Activated CD8-positive, alpha-beta memory T cell treated with anti-CD3 and anti-CD28 coated beads, Interleukin-2, amount 50 U/mL, for 1 hour (primary cell): ENCODE measurements around the gene RRP7A.
A peak's percentile ranks its signal among the peaks of the same experiment; 100 is the strongest.
"Not testable (repeated sequence)": the region's sequence is repeated elsewhere in the genome, so short reads cannot be mapped to it uniquely, and the experiment has no call there.

ENCODE experiments used
- DNase-seq: peaks from one replicate; pipeline ENCODE4 v3.0.0-alpha.2; 2020; ENCODE audit errors: extremely low read depth

Gene RRP7A, protein sequence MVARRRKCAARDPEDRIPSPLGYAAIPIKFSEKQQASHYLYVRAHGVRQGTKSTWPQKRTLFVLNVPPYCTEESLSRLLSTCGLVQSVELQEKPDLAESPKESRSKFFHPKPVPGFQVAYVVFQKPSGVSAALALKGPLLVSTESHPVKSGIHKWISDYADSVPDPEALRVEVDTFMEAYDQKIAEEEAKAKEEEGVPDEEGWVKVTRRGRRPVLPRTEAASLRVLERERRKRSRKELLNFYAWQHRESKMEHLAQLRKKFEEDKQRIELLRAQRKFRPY

DNA sequence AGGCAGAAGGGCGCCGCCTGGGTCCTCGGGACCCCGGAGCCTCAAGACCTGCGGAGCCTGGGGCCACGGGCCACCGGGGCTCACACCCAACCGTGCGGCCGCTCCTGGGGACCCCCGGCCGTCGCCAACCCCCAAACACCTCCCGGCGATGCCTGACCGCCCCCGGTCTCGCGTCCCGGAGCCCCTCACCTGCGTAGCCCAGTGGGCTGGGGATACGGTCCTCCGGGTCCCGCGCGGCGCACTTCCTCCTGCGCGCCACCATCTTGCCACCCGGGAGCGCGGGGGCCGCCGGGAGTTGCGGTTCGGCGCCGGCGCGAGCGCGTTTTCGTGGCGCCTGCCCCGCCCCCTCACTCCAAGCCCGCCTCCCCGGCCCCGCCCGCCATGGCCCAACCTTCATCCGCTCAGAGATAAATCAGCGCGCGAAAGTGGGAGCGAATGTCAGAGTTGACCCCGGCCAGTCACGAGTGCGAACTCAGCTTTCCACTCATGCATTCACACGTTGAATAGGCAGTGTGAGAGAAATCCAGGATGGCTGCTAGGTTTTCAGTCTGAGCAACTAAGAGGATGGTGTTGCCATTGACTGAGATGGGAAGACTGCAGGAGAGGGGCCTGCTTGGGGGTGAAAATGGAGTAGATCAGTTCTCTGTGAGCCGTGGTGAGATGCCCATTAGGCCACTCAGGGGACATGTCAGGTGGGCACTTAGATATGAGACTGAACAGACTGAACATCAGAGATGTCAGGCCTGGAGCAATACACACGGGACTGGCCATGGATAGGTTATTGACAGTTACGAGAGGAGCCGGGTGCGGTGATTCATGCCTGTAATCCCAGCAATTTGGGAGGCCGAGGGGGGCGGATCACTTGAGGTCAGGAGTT, at the start of gene RRP7A:
Gene RRP7A (minus strand): TSS at position 272 of the 877 bp plus-strand sequence. CDS start 10 bp downstream, at position 262.
- no peak for DNase-seq

DNA sequence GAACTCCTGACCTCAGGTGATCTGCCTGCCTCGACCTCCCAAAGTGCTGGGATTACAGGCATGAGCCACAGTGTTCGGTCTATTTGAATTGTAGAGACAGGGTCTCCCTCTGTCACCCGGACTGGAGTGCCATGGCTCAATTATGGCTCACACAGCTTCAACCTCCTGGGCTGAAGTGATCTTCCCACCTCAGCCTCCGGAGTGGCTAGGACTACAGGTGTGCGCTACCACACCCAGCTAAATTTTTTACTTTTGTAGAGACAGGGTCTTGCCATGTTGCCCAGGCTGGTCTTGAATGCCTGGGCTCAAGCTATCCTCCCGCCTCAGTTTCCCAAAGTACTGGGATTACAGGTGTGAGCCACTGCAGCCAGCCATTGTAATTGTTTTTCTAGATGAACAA, 48.4 kb upstream of the RRP7A start:
- not testable (repeated sequence) for DNase-seq

DNA sequence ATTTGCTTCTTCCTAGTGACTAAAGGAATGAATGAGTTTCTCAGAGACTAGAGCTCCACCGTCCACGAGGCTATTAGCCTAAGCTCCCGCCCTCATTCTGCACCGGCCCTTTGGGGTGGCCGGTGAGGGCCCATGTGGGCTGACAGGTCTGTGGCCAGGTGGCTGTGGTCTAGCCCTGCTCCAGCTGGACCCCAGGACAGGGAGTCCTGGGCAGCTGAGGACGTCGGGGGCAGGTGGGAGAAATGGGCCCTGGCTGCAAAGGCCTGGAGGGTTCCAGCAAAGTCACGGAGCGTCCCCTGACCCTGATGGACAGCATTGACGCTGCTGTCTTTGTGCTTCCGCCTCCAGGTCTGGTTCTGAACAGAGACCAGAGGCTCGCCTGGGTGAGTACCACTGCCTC, 46.4 kb upstream of the RRP7A start:
- no peak for DNase-seq

DNA sequence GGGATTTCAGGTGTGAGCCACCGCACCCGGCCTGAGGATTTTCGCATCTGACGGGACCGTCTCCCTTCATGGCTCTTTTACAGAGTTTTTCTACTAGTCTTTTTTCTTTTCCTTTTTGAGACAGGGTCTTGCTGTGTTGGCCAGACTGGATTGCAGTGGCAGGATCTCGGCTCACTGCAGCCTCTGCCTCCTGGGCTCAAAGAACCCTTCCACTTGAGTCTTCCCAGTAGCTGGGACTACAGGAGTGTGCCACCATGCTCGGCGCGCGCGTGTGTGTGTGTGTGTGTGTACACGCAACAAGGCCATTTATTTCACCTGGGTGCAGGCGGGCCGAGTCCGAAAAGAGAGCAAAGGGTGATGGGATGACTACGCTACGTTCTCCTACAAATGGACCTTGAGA, 45.1 kb upstream of the RRP7A start:
- DNase-seq, result no peak

GRCh38 chr22:42563943-42564342, 44.3 kb upstream of the RRP7A start:
- not testable (repeated sequence) for DNase-seq

DNA sequence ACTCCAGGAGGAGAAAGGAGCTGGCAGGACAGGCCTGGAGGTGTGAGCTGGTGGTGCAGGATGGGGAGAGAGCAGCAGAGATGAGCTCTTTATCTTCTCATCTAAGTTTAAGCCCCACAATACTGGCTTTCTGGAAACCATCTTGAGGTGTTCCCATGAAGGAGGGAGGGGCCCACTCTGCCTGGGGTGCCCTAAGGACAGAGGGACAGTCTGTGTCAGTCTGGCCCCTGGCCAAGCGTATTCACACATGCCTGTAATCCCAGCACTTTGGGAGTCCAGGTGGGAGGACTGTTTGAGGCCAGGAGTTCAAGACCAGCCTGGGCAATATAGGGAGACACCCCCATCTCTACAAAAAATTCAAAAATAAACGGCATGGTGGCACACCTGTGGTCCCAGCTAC, 43.1 kb upstream of the RRP7A start:
- no peak for DNase-seq

GRCh38 chr22:42562279-42562678, 42.7 kb upstream of the RRP7A start:
- no peak for DNase-seq

DNA sequence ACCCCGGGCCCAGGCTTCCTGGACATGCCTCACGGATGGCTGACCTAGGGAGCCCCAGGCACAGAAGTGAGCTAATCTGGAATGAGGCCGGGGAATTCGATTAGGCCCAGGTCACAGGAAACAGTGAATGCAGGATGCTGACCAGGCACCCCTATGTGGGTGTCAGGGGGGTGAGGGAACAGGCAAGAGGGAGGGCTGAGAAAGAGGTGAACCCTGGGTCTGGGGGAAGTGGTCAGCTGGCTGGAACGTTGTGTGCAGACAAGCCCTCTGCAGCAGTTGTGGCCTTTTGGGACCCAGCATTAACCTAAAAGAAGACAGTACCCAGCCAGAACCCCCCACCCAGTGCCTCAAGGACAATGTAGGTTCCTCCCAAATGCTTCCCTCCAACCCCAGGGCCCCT, 42.3 kb upstream of the RRP7A start:
- DNase-seq, result no peak

- no peak for DNase-seq
Observed at GRCh38 chr22:42560781-42561180, 41.2 kb upstream of the RRP7A start.

DNA sequence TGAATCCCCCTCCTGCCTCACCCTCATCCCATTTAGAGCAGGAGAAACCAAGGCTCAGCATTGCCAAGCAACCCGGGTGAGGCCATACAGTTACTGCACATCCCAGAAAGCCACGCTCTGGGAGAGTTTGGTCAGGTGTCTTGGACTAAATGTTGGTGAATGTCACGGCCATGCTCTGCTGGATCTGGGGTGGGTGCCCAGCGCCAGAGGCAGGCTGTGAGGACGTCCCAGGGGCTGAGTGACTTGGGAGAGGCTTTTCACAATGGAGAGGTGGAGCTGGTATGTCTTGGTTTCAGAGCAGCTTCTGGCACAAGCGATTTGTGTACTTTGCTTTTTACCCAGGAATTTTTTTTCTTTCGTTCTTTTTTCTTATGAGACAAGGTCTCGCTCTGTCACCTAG, 40.8 kb upstream of the RRP7A start:
- no peak for DNase-seq

DNA sequence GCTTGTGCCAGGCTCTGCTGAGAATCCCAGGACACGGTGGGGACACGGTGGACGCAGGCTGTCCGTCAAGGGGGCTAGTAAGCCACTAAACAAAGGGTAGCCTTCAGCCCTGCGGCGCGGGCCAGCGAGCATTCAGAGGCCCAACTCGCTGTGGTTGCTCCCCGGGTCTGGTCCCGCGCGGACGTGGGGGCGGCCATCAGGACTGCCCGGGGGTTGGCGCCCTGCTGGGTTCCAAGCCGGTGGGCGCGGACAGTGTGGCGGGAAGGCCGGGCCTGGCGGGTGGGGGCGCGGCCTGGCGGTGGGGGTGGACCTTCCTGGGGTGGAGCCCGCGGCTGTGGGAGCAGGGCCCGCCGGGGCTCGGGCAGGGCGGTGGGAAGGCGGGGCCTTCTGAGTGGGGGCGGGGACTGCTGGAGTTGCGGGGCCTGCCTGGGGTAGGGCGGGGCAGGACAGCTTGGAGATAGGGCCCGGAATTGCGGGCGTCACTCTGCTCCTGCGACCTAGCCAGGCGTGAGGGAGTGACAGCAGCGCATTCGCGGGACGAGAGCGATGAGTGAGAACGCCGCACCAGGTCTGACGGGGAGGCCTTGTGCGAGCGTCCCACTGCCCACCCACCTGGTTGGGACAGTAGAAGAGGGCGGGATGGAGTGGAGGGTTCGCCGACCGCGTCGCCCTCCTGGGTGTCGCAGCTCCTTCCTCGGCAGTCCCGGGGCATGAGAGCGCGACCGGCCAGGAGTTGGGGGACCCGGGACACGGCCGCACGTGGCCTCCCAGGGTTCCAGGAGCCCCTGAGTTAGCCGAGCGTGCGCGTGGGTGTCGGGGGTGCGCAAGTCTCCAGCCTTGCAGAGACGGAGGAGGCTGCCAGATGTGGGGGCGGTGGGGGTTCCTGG, 34.1 kb upstream of the RRP7A start, which contains the start of gene SERHL2:
Gene SERHL2 (plus strand): TSS at position 482 of the 887 bp plus-strand sequence. CDS start 65 bp downstream, at position 547.
- peak; percentile 36 for DNase-seq

DNA sequence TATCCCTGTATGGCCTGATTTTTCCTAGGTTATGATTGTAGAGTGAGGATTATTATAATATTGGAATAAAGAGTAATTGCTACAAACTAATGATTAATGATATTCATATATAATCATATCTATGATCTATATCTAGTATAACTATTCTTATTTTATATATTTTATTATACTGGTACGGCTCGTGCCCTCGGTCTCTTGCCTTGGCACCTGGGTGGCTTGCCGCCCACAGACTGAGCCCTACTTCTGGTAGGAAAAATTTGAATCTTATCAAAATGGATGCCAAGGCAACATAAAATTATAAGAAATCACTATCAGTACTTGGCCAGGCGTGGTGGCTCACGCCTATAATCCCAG, 32.7 kb upstream of the RRP7A start:
- DNase-seq, result not testable (repeated sequence)

DNA sequence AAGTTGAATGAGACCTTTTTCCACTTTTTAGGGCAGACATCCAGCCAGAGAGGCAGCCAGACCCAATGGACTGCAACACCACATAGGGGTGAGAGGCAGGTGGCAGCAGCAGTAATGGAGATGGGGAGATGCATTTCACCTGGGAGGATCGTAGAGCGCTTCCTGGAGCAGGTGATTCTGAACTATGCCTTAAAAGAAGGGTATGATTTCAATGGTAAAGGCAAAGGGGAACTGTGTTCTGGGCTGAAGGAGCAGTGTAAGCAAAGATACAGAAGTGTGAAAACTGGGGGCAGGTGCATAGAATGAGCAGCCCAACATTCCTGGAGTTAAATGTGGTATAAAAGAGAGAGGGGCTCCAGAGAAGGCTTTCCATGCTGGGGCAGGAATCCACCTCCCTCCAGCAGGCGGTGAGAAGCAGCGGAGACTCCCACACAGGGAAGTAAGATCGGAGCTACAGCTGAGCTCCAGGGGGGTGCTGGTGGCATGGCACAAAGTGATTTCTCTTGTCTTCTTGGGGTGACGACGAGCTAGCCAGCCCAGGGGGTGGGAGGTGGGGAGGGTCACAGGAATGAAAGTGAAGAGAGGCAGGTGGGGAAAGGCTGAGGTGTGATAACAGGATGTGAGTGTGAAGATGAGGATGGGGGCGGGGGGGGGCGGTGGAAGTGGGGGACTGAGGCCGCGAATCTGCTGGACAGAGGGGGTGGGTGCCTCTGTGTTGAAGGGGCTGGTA, 29.9 kb upstream of the RRP7A start:
- no peak for DNase-seq

DNA sequence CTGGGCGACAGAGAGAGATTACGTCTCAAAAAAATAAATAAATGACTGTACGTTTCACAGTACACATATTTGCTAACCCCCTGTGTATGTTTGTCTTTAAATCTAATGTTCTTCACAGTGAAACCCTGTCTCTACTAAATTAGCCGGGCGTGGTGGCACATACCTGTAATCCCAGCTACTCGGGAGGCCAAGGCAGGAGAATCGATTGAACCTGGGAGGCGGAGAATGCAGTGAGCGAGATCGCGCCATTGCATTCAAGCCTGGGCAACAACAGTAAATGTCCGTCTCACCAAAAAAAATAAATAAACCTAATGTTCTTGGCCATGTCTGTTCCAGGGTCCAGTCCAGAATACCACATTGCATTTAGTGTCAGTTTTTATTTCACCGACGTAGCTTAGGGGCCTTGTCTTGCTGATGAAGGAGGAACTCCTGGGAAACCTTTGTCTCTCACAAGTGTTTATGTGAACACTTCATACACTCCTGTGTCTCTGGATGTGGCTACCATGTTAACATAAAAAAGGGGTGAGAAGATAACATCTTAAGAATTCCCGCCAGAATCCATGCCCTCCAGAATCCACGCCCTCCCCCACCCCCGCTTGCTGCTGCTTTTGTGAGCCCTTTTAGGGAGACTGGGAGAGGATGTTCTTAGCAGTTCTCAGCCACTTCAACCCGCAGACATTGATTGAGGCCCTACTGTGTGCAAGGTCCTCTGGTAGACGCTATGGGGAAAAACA, 29.2 kb upstream of the RRP7A start:
- no peak for DNase-seq

GRCh38 chr22:42548126-42548525, 28.5 kb upstream of the RRP7A start:
- not testable (repeated sequence) for DNase-seq

DNA sequence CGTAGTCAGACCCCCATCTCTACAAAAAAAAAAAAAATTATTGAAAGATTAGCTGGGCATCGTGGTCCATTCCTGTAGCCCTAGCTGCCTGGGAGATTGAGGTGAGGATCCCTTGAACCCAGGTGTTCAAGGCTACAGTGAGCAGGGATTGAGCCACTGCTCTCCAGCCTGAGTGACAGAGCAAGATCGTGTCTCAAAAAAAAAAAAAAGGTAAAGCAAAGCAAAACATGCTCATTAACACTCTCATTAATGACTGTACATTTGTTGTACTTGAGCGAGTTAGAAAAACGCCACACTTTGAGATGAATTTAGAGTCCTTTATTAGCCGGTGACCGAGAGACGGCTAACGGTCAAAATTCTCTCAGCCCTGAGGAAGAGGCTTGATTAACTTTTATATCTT, 28.0 kb upstream of the RRP7A start:
- DNase-seq, result no peak

DNA sequence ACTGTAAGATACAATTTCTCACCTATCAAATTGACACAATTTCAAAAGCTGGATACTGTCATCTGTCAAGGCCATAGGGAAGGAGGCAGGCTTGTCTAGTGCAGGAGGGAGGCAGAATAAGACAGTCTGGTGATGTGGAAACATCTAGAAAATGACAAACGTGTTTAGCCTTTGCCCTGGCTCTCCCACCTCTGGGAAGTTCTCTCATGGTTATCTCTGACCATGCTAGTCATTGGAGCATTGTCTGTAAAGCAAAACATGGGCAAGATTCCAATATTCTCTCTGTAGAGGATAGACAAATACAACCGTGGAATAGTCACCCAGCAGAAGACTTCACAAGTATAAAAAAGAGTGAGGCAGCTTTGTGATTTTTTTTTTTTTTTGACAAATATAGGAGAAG, 25.1 kb upstream of the RRP7A start:
- DNase-seq, result no peak

- DNase-seq, result not testable (repeated sequence)
Observed at GRCh38 chr22:42539236-42539771, 19.7 kb upstream of the RRP7A start.

- not testable (repeated sequence) for DNase-seq
Observed at GRCh38 chr22:42537199-42537831, 17.7 kb upstream of the RRP7A start.

DNA sequence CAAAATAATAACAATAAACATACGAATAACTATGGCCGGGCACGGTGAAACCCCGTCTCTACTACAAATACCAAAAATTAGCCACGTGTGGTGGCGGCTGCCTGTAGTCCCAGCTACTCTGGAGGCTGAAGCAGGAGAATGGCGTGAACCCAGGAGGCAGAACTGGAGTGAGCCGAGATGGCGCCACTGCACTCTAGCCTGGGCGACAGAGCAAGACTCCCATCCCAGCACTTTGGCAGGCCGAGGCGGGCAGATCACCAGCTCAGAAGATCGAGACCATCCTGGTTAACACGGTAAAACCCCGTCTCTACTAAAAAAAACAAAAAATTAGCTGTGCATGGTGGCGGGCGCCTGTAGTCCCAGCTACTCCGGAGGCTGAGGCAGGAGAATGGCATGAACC, 17.0 kb upstream of the RRP7A start:
- not testable (repeated sequence) for DNase-seq
